ENCODE measurements around the gene FEZF1. TPM values are rescaled to one million over a fixed set of nuclear protein-coding genes. Genes with fewer than 3 reads are reported as not detected.

The FEZF1 gene
- total and polyA plus RNA-seq, 10 of the 15 experiments (the other 5 are each of a cell fraction or from before 2014, with no cell fraction given) = not detected

DNA sequence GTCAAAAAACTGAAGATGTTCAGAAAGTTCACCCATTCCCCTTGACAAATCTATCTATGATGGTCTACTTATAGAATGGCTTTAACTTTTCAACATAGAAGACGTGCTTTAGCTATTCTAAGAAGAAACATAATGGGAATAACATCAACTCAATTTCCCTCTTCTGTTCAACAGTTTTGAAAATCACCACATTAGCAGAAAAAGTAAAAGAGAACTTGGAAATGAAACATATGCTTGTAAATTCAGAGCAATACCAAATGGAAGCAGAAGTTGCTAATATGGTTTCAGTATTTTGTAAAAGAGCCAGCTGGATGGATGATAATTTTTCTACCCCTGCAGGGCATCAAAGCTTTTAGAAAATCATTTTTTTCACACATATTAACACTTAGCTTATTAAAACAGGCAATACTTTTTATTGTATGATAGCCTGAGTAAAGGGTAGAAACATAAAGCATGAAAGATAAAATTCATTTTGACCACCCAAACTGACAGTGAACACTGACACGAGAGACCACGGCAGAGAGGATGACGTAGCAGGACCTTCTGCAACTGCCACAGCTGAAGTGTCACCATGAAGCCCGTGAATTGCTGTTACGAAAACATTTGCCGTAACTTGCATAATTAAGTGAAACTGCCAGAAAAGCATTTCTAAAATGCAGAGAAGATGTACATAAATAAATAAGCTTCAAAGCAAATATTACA is 39.2 kb upstream of the FEZF1 start:
- Histone ChIP-seq H3K27ac (ENCODE audit: control insufficient read depth, insufficient read depth) (no peak overlapping the region), H3K9ac (ENCODE audit: control insufficient read depth, insufficient read depth, low read length) (no peak overlapping the region), H3K27me3 (replicated peaks in 1 of 2; ENCODE audit: control insufficient read depth in 2 of 2, insufficient read depth in 2 of 2, low read length in 1 of 2) (no peaks in the 10 kb centered on the region), H4K20me1 (ENCODE audit: control insufficient read depth, insufficient read depth) (no peaks in the 10 kb centered on the region), H3K4me3 (no peak overlapping the region), H3K79me2 (ENCODE audit: control insufficient read depth, insufficient read depth, low read length) (no peaks in the 10 kb centered on the region), H2AFZ (ENCODE audit: control insufficient read depth, low read depth, low read length) (no peak overlapping the region), H3K36me3 (ENCODE audit: control insufficient read depth in 2 of 2, insufficient read depth in 2 of 2, low read length in 1 of 2) (no peaks in the 10 kb centered on the region), H3K4me2 (ENCODE audit: control insufficient read depth, insufficient read depth) (no peak overlapping the region), H3K9me3 (replicated peaks; ENCODE audit: control insufficient read depth, insufficient read depth, low read length) (no peaks in the 10 kb centered on the region), H3K4me1 (ENCODE audit: control insufficient read depth, insufficient read depth, low read length) (no peaks in the 10 kb centered on the region)
- ATAC-seq (no peak), DNase-seq (ENCODE audit: low read depth, low spot score) (no peak), FAIRE-seq (no peak)
- intact Hi-C loops (cut with micrococcal nuclease; ENCODE audit: unreplicated experiment) = no loop called here
- ChIA-PET CTCF (interaction anchor here (0.6 to 1.4 kb wide), 5 partner anchors 8 to 189 kb away, joined by 3 to 4 read pairs (median 3); no protein-coding TSS in a partner anchor), SMC1A (ENCODE audit: uncharacterized antibody, unreplicated experiment) (interaction anchor here (1.7 kb wide), 1 partner anchor 33 kb away, joined by 4 read pairs; no protein-coding TSS in a partner anchor), POLR2A (no interaction called here), RAD21 (ENCODE audit: unreplicated experiment) (no interaction called here)
- WGBS (ENCODE audit: insufficient coverage, insufficient replicate concordance, low lambda C conversion rate, missing lambda C conversion rate) = 63% methylated on average over 7 of the region's 7 CpGs
- in situ Hi-C loops (cut with MboI) = no loop called here
- no TSS peak for BruUV-seq (replicated peaks)
- TF ChIP-seq SRF (IDR thresholded peaks at IDR 0.05; ENCODE audit: low read depth in 2 of 2, low read length in 2 of 2) (no peak), NBN (IDR thresholded peaks at IDR 0.05) (no peak), SREBF2 (IDR thresholded peaks at IDR 0.05; ENCODE audit: low read length) (no peak), MYB (IDR thresholded peaks at IDR 0.05; ENCODE audit: borderline replicate concordance, low read depth, low read length) (no peak), ATF7 (IDR thresholded peaks at IDR 0.05; ENCODE audit: low read depth) (no peak), KLF5 (IDR thresholded peaks at IDR 0.05; ENCODE audit: partially characterized antibody) (no peak), TAF1 (IDR thresholded peaks at IDR 0.05; ENCODE audit: borderline replicate concordance, low read depth, low read length) (no peak), EED (IDR thresholded peaks at IDR 0.05; ENCODE audit: low read depth) (no peak)
- TF ChIP-seq, protein P1, sequence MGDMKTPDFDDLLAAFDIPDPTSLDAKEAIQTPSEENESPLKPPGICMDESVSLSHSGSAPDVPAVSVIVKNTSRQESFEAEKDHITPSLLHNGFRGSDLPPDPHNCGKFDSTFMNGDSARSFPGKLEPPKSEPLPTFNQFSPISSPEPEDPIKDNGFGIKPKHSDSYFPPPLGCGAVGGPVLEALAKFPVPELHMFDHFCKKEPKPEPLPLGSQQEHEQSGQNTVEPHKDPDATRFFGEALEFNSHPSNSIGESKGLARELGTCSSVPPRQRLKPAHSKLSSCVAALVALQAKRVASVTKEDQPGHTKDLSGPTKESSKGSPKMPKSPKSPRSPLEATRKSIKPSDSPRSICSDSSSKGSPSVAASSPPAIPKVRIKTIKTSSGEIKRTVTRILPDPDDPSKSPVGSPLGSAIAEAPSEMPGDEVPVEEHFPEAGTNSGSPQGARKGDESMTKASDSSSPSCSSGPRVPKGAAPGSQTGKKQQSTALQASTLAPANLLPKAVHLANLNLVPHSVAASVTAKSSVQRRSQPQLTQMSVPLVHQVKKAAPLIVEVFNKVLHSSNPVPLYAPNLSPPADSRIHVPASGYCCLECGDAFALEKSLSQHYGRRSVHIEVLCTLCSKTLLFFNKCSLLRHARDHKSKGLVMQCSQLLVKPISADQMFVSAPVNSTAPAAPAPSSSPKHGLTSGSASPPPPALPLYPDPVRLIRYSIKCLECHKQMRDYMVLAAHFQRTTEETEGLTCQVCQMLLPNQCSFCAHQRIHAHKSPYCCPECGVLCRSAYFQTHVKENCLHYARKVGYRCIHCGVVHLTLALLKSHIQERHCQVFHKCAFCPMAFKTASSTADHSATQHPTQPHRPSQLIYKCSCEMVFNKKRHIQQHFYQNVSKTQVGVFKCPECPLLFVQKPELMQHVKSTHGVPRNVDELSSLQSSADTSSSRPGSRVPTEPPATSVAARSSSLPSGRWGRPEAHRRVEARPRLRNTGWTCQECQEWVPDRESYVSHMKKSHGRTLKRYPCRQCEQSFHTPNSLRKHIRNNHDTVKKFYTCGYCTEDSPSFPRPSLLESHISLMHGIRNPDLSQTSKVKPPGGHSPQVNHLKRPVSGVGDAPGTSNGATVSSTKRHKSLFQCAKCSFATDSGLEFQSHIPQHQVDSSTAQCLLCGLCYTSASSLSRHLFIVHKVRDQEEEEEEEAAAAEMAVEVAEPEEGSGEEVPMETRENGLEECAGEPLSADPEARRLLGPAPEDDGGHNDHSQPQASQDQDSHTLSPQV (IDR thresholded peaks at IDR 0.05) = no peak

Measured in GM12878 (cell line).